C4-2B (cell line): Measurements from ENCODE around the gene FOXO3.

Experiments used
- H3K27ac ChIP-seq: fragments of 450-650 bp; 2 replicates; pipeline ENCODE4 v1.5.1; 2017
- ZFX ChIP-seq: fragments of 450-650 bp; IDR thresholded peaks from 2 replicates; pipeline ENCODE4 v1.6.1; 2017
- TF ChIP-seq, protein P1 (sequence below): fragments of 450-650 bp; conservative IDR thresholded peaks from 2 replicates; pipeline ENCODE4 v1.5.1; 2017; ENCODE audit warnings: mild to moderate bottlenecking

FOXO3 gene

DNA sequence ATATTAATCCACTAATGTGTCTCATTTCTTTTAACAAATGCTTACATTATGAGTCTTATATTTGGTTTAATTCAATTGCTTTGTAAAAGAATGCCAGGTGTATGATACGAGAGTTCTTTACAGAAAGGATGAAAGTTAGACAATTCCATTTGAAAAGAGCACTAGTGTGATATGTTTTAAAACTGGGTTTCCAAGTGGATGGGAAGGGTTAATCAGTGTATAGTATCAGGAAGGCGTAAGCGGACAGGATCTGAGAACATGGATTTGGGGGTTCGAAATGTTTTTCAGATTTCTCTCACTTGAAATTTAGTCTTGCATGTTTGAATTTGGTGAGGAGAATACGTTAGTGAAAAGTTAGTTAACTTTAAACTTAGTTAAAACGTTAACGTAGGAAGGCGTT lies 2.6 kb downstream of the FOXO3 start:
- TF ChIP-seq, protein P1, sequence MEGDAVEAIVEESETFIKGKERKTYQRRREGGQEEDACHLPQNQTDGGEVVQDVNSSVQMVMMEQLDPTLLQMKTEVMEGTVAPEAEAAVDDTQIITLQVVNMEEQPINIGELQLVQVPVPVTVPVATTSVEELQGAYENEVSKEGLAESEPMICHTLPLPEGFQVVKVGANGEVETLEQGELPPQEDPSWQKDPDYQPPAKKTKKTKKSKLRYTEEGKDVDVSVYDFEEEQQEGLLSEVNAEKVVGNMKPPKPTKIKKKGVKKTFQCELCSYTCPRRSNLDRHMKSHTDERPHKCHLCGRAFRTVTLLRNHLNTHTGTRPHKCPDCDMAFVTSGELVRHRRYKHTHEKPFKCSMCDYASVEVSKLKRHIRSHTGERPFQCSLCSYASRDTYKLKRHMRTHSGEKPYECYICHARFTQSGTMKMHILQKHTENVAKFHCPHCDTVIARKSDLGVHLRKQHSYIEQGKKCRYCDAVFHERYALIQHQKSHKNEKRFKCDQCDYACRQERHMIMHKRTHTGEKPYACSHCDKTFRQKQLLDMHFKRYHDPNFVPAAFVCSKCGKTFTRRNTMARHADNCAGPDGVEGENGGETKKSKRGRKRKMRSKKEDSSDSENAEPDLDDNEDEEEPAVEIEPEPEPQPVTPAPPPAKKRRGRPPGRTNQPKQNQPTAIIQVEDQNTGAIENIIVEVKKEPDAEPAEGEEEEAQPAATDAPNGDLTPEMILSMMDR, result no peak
- TF ChIP-seq ZFX, result no peak
- H3K27ac ChIP-seq, result no peak overlapping the region

DNA sequence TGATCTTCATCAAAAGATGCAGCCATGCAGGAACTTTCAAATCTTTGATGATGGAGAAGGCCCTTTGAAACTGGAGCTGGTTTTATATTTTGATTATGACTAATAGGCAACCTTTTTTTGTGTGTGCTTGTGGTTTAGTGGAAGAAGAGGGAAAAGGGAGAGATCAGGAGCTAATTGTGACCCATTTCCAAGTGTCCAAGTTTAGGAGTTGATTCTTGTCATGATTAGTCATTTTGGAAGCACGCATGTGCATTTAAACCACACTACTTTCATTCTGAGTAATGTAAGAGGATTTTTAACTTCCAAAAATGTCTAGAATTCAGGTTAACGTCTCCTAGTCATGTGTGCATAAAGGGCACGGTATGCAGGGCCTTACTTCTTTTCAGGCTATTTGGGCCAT lies 3.5 kb downstream of the FOXO3 start:
- no peak overlapping the region for H3K27ac ChIP-seq
- TF ChIP-seq, protein P1, result no peak
- no peak for TF ChIP-seq ZFX

DNA sequence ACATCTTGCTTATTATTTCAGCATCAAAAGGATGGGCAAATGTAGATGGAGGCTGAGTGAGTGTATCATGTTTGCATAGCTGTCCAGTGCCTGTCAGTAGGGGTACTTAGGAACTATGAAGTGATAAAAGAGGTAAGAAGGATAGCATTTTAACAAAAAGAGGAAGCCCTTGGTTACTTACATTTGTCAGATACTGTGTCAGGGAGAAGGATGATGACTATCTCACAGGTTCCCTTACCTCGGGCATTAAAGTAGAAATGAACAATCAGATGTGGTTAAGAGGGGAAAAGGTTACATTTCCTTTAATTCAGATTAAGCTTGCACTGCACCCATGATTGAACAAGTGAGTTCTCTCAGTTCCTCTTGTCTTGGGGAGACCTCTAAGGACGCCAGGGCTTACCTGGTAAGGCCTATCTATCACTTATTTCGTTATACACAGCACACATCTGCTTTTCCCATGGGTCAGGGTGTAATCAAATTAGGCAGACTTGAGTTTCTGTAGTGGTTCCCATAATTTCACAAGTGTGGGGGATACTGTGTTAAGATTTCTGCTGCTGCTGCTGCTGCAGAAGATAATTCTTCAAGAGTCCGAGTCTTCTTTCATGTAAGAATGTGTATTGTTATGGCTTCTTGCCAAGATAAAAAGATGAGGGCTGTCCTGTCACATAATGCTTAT lies 4.5 kb downstream of the FOXO3 start:
- H3K27ac ChIP-seq, result no peak overlapping the region
- no peak for TF ChIP-seq ZFX
- TF ChIP-seq, protein P1, result no peak

DNA sequence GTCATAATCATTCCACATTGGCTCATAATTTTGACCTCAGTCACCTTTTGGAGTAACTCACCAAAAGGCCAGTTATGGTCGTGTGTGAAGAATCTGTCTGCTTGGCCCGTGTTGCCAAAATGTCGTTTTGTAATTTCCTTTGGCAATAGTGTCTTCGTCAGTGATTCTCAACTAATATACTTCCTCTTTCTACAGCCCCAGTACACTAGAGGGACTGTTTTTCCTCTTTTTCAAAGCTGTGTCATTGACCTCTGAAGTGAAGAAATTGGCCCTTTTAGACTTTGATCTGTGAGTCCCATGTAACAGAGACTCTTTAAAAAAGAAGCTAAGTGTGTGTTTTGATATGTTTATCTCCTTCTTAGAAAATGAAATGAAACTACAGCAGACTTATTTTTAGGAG lies 5.2 kb downstream of the FOXO3 start:
- H3K27ac ChIP-seq, result no peak overlapping the region

DNA sequence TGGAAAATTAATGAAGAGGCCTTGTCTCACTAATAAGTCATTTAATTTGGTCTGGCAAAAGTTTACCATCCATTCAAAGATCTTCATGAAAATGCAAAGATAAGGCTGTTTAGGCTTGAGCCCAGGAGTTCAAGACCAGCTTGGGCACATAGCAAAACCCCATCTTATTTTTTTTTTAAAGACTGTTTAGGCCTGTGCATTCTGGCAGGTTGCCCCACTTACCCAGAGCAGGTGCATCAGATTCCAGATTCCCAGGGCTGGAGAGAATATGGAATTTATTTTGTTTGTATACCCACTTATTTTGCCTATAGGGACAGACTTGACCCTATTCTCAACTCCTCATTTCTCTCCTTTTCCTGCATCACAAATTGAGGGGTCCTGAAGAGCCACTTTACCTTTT lies 5.7 kb downstream of the FOXO3 start:
- H3K27ac ChIP-seq, result no peak overlapping the region

More for the DNA sequence above, 5.2 kb downstream of the FOXO3 start:
- TF ChIP-seq, protein P1, result no peak
- no peak for TF ChIP-seq ZFX

DNA sequence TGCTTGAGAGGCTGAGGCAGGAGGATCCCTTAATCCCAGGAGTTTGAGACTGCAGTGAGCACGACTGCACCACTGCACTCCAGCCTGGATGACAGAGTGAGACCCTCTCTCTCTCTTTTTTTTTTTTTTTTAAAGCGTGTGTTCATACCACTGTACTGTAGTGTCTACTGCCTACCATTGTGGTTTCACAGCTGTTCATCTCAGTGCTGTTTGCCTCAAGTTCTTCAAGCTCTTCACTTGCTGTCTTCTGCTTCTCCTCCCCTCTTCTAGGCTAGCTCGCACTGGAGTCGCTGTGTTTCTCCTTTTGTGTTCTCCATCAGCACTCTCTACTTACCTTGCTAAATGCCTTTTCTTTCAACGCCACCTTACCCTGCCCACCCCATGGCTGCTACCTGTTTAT lies 7.4 kb downstream of the FOXO3 start:
- no peak overlapping the region for H3K27ac ChIP-seq
- TF ChIP-seq, protein P1, result no peak
- no peak for TF ChIP-seq ZFX

More for the DNA sequence above, 5.7 kb downstream of the FOXO3 start:
- TF ChIP-seq ZFX, result no peak
- TF ChIP-seq, protein P1, result no peak

DNA sequence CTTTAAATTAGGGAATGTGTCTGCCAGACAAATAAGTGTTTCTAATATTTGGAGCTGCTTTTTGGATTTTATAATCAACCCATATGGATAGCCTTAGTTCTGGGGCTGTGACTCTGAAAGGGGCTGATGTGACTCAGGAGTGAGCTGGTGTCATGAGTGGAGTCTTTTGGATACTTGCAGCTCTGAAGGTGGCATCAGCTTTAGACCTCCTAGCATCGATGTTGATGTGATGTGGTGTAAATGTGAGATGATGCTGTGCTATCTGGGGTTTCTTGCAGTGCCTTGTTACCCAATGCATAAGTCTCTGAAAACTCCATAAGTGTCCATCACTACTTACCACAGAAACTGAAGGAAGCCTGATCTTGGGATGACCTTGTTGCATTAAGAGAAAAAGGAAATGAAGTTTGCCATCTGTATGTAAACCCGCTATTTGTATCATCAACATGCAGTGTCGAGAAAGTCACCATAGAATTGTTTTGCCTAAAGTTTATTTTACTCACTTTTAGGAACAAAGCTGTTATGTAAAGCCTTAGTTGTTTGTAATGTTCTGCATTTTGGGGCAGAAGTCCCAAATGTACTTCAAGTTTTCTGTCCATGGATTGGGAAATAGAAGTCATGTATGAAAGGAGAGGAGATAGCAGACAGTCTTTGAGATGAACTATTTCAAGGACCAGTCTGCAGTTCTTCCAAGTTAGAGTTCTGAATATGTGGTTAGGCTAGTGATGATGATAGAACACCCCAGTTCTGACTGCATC lies 8.0 kb downstream of the FOXO3 start:
- TF ChIP-seq, protein P1, result no peak
- TF ChIP-seq ZFX, result no peak
- H3K27ac ChIP-seq, result no peak overlapping the region
